HG03558 (cell line): ENCODE measurements around the gene SELENOH.
"Not testable (repeated sequence)": the region's sequence is repeated elsewhere in the genome, so short reads cannot be mapped to it uniquely, and the experiment has no call there.

Experiments used
- ATAC-seq: cut with Tn5 transposase; IDR thresholded peaks from one replicate; pipeline ENCODE4 v1.9.1; 2021; ENCODE audit warnings: moderate number of reproducible peaks; ENCODE audit not compliant: unreplicated experiment; ENCODE audit errors: extremely low read depth

SELENOH gene, protein sequence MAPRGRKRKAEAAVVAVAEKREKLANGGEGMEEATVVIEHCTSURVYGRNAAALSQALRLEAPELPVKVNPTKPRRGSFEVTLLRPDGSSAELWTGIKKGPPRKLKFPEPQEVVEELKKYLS

GRCh38 chr11:57741132-57742086 is at the start of gene SELENOH:
Gene SELENOH (plus strand): TSS chr11:57741491. CDS start chr11:57741596, 105 bp downstream.
- peak; percentile 81 for ATAC-seq

DNA sequence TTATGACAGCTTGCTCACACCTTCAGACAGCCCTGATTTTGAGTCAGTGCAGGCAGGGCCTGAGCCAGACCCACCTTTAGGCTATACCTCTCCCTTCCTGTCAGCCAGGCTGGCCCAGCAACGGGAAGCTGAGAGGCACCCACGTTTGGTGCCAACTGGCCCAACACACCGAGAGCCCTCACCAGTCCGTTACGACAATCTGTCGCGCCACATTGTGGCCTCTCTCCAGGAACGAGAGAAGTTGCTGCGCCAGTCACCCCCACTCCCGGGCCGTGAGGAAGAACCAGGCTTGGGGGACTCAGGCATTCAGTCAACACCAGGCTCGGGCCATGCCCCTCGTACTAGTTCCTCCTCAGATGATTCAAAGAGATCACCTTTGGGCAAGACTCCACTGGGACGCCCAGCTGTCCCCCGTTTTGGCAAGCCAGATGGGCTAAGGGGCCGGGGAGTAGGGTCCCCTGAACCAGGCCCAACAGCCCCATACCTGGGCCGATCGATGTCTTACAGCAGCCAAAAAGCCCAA is 42.4 kb upstream of the SELENOH start:
- ATAC-seq, result no peak

DNA sequence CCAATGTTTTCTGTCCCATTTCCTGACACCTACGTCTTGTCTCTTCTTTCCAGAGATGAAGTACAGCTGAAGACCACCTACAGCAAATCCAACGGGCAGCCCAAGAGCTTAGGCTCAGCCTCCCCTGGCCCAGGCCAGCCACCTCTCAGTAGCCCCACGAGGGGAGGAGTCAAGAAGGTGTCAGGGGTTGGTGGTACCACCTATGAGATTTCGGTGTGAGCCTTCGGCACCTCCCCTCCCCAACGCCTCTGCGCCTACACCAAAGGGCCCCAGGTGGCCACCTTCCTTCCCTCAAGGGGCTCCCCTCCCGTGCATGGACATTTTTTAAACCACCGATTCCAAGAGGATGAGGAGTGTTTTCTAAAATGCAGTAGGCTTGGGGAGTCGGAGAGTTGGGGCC is 41.5 kb upstream of the SELENOH start:
- no peak for ATAC-seq

GRCh38 chr11:57700425-57700824 is 40.9 kb upstream of the SELENOH start:
- no peak for ATAC-seq

- no peak for ATAC-seq
Observed at GRCh38 chr11:57703341-57703740, 38.0 kb upstream of the SELENOH start.

- ATAC-seq, result no peak
Observed at GRCh38 chr11:57704932-57705331, 36.4 kb upstream of the SELENOH start.

GRCh38 chr11:57705432-57705831 is 35.9 kb upstream of the SELENOH start:
- ATAC-seq, result not testable (repeated sequence)

DNA sequence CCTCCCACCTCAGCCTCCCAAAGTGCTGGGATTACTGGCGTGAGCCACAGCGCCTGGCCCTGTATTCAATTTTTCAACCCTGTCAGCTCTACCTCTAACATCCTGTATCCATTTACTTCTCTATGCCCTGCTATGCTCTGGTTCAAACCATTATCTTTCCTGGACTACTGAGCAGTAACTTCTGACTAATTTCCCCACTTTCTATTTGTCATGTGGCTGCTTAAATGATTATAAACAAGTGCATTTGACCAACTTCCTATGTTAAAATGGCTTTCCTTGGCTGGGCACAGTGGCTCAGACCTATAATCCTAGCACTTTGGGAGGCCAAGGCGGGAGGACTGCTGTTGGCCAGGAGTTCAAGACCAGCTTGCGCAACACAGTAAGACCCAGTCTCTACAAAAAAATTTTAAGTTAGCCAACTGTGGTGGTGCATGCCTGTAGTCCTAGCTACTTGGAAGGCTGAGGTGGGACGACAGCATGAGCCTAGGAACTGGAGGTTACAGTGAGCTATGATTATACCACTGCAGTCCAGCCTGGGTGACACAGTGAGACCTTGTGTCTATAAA is 31.4 kb upstream of the SELENOH start:
- ATAC-seq, result no peak

- peak; percentile 25 for ATAC-seq
Observed at GRCh38 chr11:57711414-57712255, 29.7 kb upstream of the SELENOH start, which contains the start of gene MED19. Gene MED19 (minus strand): TSS chr11:57712215. CDS start chr11:57712179, 36 bp downstream.

DNA sequence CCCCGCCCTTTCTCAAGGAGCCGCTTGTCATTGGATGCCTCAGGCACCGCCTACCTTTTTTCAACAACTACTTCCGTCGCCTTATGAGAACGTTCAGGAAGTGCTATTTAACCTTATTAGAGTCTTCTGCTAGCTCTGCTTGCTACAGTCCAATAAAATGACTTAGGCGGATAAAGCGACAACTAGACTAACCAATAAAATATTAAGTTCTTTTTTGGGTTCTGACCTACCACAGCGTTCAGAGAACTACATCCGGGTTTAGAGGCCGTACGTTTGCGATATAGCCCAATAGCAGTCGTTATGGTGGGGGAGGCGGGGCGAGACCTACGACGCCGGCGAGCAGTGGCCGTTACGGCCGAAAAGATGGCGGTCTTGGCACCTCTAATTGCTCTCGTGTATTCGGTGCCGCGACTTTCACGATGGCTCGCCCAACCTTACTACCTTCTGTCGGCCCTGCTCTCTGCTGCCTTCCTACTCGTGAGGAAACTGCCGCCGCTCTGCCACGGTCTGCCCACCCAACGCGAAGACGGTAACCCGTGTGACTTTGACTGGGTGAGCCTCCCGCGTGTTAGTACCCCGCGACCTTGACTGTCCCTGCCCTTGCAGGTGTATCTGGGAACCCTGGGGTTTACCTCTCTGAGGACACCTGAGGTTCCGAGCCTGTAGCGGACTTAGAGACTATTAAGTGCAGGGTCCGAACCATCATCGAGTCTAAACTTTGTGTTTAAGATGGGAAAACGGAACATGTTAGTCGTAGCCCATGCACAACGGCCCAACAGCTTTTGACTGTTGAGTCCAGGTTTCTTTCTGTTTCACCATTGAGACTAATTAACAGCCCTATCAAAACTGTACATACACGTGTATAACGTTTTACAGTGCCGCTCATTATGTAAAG is 28.8 kb upstream of the SELENOH start, which contains the start of gene TMX2:
Gene TMX2, plus strand, starts transcription at position 338 of the 895 bp plus-strand sequence. Its CDS starts 26 bp downstream, at position 364.
- ATAC-seq, result peak; percentile 95

GRCh38 chr11:57713835-57714234 is 27.5 kb upstream of the SELENOH start:
- no peak for ATAC-seq

- not testable (repeated sequence) for ATAC-seq
Observed at GRCh38 chr11:57716726-57717125, 24.6 kb upstream of the SELENOH start.

- ATAC-seq, result no peak
Observed at GRCh38 chr11:57727185-57727584, 14.1 kb upstream of the SELENOH start.

- no peak for ATAC-seq
Observed at GRCh38 chr11:57728829-57729228, 12.5 kb upstream of the SELENOH start.

GRCh38 chr11:57729479-57729878 is 11.8 kb upstream of the SELENOH start:
- no peak for ATAC-seq

- ATAC-seq, result no peak
Observed at GRCh38 chr11:57732661-57733060, 8.6 kb upstream of the SELENOH start.

GRCh38 chr11:57735619-57736298 is 5.5 kb upstream of the SELENOH start:
- ATAC-seq, result no peak

- no peak for ATAC-seq
Observed at GRCh38 chr11:57742087-57742452, 779 bp downstream of the SELENOH start.
